Mucosa of stomach (tissue), 1 donor: Measurements from ENCODE around the gene ENO4.
A peak's percentile ranks its signal among the peaks of the same experiment; 100 is the strongest.

Experiments used
- H3K27me3 ChIP-seq: one replicate; pipeline ENCODE4 v1.7.0; 2013; ENCODE audit warnings: mild to moderate bottlenecking, low read length; ENCODE audit not compliant: control insufficient read depth, insufficient read depth
- H3K36me3 ChIP-seq: one replicate; pipeline ENCODE4 v1.7.0; 2013; ENCODE audit warnings: low read length; ENCODE audit not compliant: control insufficient read depth, insufficient read depth
- H3K4me1 ChIP-seq: one replicate; pipeline ENCODE4 v1.7.0; 2013; ENCODE audit warnings: mild to moderate bottlenecking, low read length; ENCODE audit not compliant: control insufficient read depth, insufficient read depth
- H3K4me3 ChIP-seq: one replicate; pipeline ENCODE4 v1.7.0; 2013; ENCODE audit warnings: low read length
- H3K9ac ChIP-seq: one replicate; pipeline ENCODE4 v1.7.0; 2013; ENCODE audit warnings: mild to moderate bottlenecking, low read length, moderate library complexity
- H3K9me3 ChIP-seq: one replicate; pipeline ENCODE4 v1.7.0; 2013; ENCODE audit warnings: mild to moderate bottlenecking, low read length, moderate library complexity; ENCODE audit not compliant: control insufficient read depth
- donor health status: Pancreatic carcinoma.

Gene ENO4, protein sequence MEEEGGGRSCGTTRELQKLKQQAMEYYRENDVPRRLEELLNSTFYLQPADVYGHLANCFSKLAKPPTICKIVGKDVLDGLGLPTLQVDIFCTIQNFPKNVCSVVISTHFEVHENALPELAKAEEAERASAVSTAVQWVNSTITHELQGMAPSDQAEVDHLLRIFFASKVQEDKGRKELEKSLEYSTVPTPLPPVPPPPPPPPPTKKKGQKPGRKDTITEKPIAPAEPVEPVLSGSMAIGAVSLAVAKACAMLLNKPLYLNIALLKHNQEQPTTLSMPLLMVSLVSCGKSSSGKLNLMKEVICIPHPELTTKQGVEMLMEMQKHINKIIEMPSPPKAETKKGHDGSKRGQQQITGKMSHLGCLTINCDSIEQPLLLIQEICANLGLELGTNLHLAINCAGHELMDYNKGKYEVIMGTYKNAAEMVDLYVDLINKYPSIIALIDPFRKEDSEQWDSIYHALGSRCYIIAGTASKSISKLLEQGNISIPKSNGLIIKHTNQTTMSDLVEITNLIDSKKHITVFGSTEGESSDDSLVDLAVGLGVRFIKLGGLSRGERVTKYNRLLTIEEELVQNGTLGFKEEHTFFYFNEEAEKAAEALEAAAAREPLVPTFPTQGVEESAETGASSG

GRCh38 chr10:116849248-116850057 lies at the start of gene ENO4:
Gene ENO4, plus strand, starts transcription at chr10:116849499. Its CDS starts 68 bp downstream, at chr10:116849567.
- Histone ChIP-seq H3K4me3 (peak within 1 kb of the TSS; percentile 81), H3K9ac (peak within 1 kb of the TSS; percentile 87), H3K9me3 (no peaks in the 10 kb centered on the region), H3K36me3 (no peaks in the 10 kb centered on the region), H3K27me3 (no peaks in the 10 kb centered on the region), H3K4me1 (peaks cover 14% of the 10 kb centered on the region)

DNA sequence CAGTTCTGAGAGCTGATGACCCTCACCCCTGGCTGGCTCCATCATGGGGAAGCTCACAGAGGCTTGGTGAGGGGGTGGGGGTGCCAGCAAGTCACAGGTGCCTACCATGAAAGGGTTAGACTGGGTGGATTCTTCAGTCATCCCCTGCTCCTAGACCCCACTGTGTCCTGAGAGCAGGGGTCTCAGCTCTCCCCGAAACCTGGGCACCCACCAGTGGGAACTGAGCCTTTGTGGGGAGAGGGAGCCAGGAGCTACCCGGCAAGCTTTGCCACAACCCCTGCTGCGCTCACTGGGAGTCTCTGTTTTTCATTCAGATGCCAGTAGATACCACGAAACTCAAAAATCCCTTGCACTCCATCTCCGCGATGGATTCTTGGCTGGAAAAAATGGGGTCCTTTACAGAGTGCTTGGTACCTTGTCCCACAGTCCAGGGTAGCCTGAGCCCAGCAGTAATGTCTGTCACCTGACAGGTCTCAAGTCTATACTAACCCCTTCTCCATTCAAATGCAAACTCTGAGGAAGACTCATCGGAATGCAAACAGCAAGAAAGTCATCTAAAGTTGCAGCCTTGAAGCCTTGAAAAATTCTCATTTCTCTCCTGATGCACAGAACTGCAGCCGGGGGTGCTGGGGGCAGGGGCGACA lies 48.9 kb upstream of the ENO4 start:
- Histone ChIP-seq H3K4me3 (no peak overlapping the region), H3K9me3 (no peaks in the 10 kb centered on the region), H3K36me3 (no peaks in the 10 kb centered on the region), H3K9ac (no peak overlapping the region), H3K27me3 (peaks cover 18% of the 10 kb centered on the region), H3K4me1 (no peaks in the 10 kb centered on the region)

- H3K4me1 ChIP-seq = no peaks in the 10 kb centered on the region
- H3K27me3 ChIP-seq = peaks cover 18% of the 10 kb centered on the region
- H3K9ac ChIP-seq = no peak overlapping the region
- no peaks in the 10 kb centered on the region for H3K36me3 ChIP-seq
- no peaks in the 10 kb centered on the region for H3K9me3 ChIP-seq
- no peak overlapping the region for H3K4me3 ChIP-seq
Measured at GRCh38 chr10:116801658-116802057, 47.6 kb upstream of the ENO4 start.

DNA sequence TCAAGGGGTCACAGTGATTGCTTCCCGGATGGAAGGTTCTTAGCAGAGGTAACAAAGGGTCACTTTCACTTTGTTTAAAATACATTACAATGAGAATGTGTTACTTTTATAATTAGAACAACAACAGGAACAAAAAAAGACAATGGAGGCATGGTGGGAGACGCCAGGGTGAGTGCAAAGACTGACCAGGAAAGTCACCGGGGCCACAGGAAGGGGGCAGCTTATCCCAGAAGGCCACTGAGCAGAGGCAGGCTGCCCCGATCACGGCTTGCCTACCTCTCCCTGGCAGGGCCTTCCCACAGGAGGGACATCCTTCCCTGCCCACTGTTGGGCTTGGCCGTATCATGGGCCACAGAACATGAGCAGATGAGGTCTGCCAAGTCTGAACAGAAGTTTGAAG lies 46.8 kb upstream of the ENO4 start:
- Histone ChIP-seq H3K4me3 (no peak overlapping the region), H3K36me3 (no peaks in the 10 kb centered on the region), H3K9ac (no peak overlapping the region), H3K27me3 (peaks cover 12% of the 10 kb centered on the region), H3K4me1 (no peaks in the 10 kb centered on the region), H3K9me3 (no peaks in the 10 kb centered on the region)

GRCh38 chr10:116802876-116803275 lies 46.4 kb upstream of the ENO4 start:
- Histone ChIP-seq H3K4me3 (no peak overlapping the region), H3K27me3 (peaks cover 8% of the 10 kb centered on the region), H3K9me3 (no peaks in the 10 kb centered on the region), H3K36me3 (no peaks in the 10 kb centered on the region), H3K9ac (no peak overlapping the region), H3K4me1 (no peaks in the 10 kb centered on the region)

DNA sequence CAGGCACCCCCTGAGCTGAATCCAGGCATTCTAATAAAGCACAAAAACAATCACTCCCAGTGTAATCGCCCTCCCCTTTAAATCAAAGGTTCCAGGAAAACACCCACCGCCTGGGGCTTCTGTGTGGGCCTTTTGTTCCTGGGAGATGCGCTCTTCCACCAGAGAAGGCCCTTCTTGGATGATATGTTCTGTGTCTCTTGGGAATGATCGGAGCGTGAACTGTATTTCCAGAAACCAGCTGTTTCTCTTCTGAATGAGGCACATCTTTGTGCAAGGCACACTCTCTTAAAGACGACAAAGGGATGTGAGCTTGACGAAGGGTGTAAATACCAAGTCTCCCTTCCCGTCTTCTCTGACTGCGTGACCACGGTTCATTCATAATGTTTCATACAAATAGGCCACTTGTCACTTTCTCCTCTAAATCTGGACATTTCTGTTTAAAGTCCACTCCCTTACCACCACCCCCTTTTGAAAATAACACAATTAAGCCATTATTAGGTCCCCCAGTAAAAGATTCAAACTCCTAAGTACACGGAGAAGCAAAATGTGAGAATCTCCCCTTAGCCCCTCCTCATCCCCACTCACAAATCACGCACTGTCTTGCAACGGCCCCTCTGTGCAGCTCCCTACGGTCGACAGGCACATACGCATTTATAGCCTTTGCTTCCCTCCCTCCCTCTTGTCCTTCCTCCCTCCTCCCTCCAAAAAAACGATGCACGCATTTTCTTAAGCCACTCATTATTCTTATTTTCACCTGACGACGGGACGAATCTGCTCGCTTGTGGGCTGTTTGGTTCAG lies 45.6 kb upstream of the ENO4 start:
- no peak overlapping the region for H3K4me3 ChIP-seq
- H3K9ac ChIP-seq = no peak overlapping the region
- no peaks in the 10 kb centered on the region for H3K36me3 ChIP-seq
- no peaks in the 10 kb centered on the region for H3K9me3 ChIP-seq
- peaks cover 8% of the 10 kb centered on the region for H3K27me3 ChIP-seq
- H3K4me1 ChIP-seq = no peaks in the 10 kb centered on the region

- Histone ChIP-seq H3K36me3 (no peaks in the 10 kb centered on the region), H3K27me3 (peaks cover 16% of the 10 kb centered on the region), H3K4me3 (no peak overlapping the region), H3K4me1 (no peaks in the 10 kb centered on the region), H3K9me3 (no peaks in the 10 kb centered on the region), H3K9ac (no peak overlapping the region)
Measured at GRCh38 chr10:116808706-116809105, 40.6 kb upstream of the ENO4 start.

DNA sequence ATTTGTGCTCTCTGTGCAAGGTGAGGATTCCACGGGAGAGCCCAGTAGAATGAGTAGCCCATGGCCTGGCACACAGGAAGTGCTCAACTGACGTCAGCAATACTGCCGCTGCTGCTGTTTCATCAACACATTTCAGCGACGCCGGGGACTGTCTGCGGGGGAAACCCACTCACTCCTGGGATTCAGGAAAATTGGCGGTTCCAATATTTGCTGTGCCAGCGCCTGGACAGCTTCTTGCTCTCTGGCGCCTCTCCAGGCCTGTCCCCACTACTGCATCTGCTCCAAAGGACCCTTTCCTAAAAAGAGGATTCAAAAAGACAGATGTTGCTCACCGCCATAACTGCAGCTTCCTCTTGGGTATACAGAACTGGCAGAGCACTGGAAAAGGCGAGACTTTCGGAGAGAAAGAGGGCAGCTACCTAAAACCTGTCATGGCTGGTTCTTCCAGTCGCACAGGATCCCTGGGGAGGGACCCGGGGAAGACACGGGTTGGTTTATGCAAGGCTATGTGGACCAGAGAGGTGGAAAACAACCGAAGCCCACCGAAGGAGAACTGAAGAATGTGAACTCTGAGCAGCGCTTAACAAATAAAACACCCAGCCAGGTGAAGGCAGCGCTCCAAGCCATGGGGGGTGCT lies 39.7 kb upstream of the ENO4 start:
- no peaks in the 10 kb centered on the region for H3K9me3 ChIP-seq
- H3K4me1 ChIP-seq = no peaks in the 10 kb centered on the region
- H3K27me3 ChIP-seq = peaks cover 19% of the 10 kb centered on the region
- no peak overlapping the region for H3K4me3 ChIP-seq
- H3K36me3 ChIP-seq = no peaks in the 10 kb centered on the region
- H3K9ac ChIP-seq = no peak overlapping the region

- Histone ChIP-seq H3K4me1 (no peaks in the 10 kb centered on the region), H3K9me3 (no peaks in the 10 kb centered on the region), H3K27me3 (peaks cover 20% of the 10 kb centered on the region), H3K9ac (no peak overlapping the region), H3K36me3 (no peaks in the 10 kb centered on the region), H3K4me3 (no peak overlapping the region)
Measured at GRCh38 chr10:116810120-116810500, 39.2 kb upstream of the ENO4 start.

DNA sequence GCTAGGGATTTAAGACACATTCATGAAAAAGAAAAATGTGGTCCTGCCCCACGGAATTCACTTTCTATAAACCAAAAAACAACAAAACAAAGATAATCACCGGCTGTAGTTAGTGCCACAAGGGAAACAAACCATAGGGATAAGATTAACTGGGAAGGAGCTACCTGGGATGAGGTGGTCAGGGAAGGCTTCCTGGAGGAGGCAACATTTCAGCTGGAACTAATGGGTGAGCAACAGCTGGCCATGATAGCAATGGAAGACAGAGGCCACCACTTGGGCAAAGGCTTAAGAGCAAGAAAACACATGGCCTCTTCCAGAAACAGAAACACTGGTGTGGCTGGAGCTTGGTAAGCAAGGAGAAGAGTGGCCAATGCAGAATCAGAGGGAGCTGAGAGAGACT lies 38.4 kb upstream of the ENO4 start:
- no peaks in the 10 kb centered on the region for H3K4me1 ChIP-seq
- no peak overlapping the region for H3K4me3 ChIP-seq

DNA sequence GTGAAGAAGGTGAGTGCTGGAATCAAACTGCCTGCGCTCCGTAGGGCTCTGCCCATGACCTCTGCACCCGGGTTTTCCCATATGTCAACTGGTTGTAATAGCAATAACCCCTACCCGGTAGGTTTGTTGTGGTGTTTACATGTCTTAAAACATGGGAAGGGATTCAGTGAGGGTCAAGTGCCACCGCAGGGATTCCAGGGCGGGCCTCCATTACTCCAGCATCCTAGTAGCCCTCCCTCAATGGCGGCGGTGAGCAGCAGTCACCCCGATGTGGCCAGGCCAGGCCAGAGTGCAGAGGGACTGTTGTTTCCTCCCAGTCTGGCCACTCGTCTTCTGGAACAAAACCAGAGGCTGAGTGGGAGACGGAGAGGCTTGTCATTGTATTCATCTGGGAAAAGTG lies 37.6 kb upstream of the ENO4 start:
- no peaks in the 10 kb centered on the region for H3K4me1 ChIP-seq
- no peaks in the 10 kb centered on the region for H3K36me3 ChIP-seq
- H3K4me3 ChIP-seq = no peak overlapping the region
- H3K9me3 ChIP-seq = no peaks in the 10 kb centered on the region
- peaks cover 20% of the 10 kb centered on the region for H3K27me3 ChIP-seq
- H3K9ac ChIP-seq = no peak overlapping the region

More for the DNA sequence above, 38.4 kb upstream of the ENO4 start:
- H3K36me3 ChIP-seq = no peaks in the 10 kb centered on the region
- no peaks in the 10 kb centered on the region for H3K9me3 ChIP-seq
- no peak overlapping the region for H3K9ac ChIP-seq
- H3K27me3 ChIP-seq = peaks cover 20% of the 10 kb centered on the region
